HCEC 1CT (cell line): ENCODE data around the gene SPECC1L.
"Not testable (repeated sequence)": the region's sequence is repeated elsewhere in the genome, so short reads cannot be mapped to it uniquely, and the experiment has no call there.

ENCODE experiments used
- DNase-seq: peaks from one replicate; pipeline ENCODE4 v3.0.0-alpha.2; 2017

The SPECC1L gene

GRCh38 chr22:24245584-24246561 lies 24.8 kb upstream of the SPECC1L start:
- peak; percentile 25 for DNase-seq

GRCh38 chr22:24247011-24247507 lies 23.6 kb upstream of the SPECC1L start:
- DNase-seq, result no peak

- peak; percentile 88 for DNase-seq
These were observed 22.9 kb upstream of the SPECC1L start for GRCh38 chr22:24247564-24248344.

GRCh38 chr22:24248611-24249010 lies 22.0 kb upstream of the SPECC1L start:
- not testable (repeated sequence) for DNase-seq

GRCh38 chr22:24249413-24249812 lies 21.2 kb upstream of the SPECC1L start:
- DNase-seq, result not testable (repeated sequence)

GRCh38 chr22:24251286-24251685 lies 19.3 kb upstream of the SPECC1L start:
- not testable (repeated sequence) for DNase-seq

- not testable (repeated sequence) for DNase-seq
These were observed 17.5 kb upstream of the SPECC1L start for GRCh38 chr22:24253126-24253525.

- DNase-seq, result not testable (repeated sequence)
These were observed 14.5 kb upstream of the SPECC1L start for GRCh38 chr22:24256136-24256535.

- DNase-seq, result not testable (repeated sequence)
These were observed 13.9 kb upstream of the SPECC1L start for GRCh38 chr22:24256736-24257135.

GRCh38 chr22:24259459-24259858 lies 11.2 kb upstream of the SPECC1L start:
- peak; percentile 70 for DNase-seq

GRCh38 chr22:24262185-24262749 lies 8.4 kb upstream of the SPECC1L start:
- not testable (repeated sequence) for DNase-seq

GRCh38 chr22:24263479-24263878 lies 7.2 kb upstream of the SPECC1L start:
- DNase-seq, result not testable (repeated sequence)

GRCh38 chr22:24264329-24264896 lies 6.2 kb upstream of the SPECC1L start:
- DNase-seq, result peak; percentile 33

GRCh38 chr22:24265734-24266133 lies 4.9 kb upstream of the SPECC1L start:
- DNase-seq, result no peak

- not testable (repeated sequence) for DNase-seq
These were observed 4.1 kb upstream of the SPECC1L start for GRCh38 chr22:24266495-24266894.

- peak; percentile 12 for DNase-seq
These were observed 789 bp downstream of the SPECC1L start for GRCh38 chr22:24271386-24271854.

- DNase-seq, result not testable (repeated sequence)
These were observed 2.4 kb downstream of the SPECC1L start for GRCh38 chr22:24273031-24273430.

GRCh38 chr22:24273906-24274305 lies 3.3 kb downstream of the SPECC1L start:
- not testable (repeated sequence) for DNase-seq

- DNase-seq, result not testable (repeated sequence)
These were observed 4.2 kb downstream of the SPECC1L start for GRCh38 chr22:24274696-24275405.

GRCh38 chr22:24280363-24280762 lies 9.7 kb downstream of the SPECC1L start:
- DNase-seq, result not testable (repeated sequence)

- no peak for DNase-seq
These were observed 11.8 kb downstream of the SPECC1L start for GRCh38 chr22:24282401-24282800.

- peak; percentile 26 for DNase-seq
These were observed 14.1 kb downstream of the SPECC1L start for GRCh38 chr22:24284747-24285203.
